Fibroblast of pulmonary artery (primary cell): ENCODE data around the gene MGAT4A.

ENCODE experiments used
- DNase-seq: peaks from one replicate; pipeline ENCODE4 v3.0.0-alpha.2; 2010; ENCODE audit warnings: low read depth
- H3K4me3 ChIP-seq: replicated peaks from 2 replicates; pipeline ENCODE4 v1.5.1; 2011; ENCODE audit warnings: low read depth, mild to moderate bottlenecking, control low read depth, low read length, moderate library complexity
- CTCF ChIP-seq: IDR thresholded peaks from 2 replicates; pipeline ENCODE4 v1.5.1; 2011; ENCODE audit warnings: mild to moderate bottlenecking, control low read depth, low read length, inconsistent platforms; ENCODE audit errors: missing control alignments

MGAT4A gene

DNA sequence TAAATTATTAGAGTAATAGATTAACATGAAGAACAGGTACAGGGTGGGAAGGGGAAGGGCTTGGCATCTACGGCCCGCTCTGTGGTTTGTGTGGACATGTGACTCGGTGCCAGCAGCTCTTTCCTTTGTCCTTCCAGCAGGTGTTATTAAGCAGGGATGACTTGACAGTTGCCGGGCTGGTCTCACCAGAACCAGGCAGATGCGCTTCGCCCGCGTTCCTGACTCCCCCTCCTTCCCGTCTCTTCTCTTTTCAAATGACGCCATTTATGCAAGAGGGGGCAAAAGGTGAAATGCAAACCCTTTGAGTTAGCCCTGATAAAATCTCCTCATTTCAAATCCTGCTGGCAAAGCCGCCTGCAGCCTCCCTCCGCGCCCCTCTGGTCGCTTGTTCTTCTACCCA lies 38.9 kb upstream of the MGAT4A start:
- TF ChIP-seq CTCF: no peak

GRCh38 chr2:98769114-98769476 lies 38.2 kb upstream of the MGAT4A start:
- DNase-seq: no peak
- no peak overlapping the region for H3K4me3 ChIP-seq

More for the DNA sequence above, 38.9 kb upstream of the MGAT4A start:
- H3K4me3 ChIP-seq: no peak overlapping the region
- no peak for DNase-seq

DNA sequence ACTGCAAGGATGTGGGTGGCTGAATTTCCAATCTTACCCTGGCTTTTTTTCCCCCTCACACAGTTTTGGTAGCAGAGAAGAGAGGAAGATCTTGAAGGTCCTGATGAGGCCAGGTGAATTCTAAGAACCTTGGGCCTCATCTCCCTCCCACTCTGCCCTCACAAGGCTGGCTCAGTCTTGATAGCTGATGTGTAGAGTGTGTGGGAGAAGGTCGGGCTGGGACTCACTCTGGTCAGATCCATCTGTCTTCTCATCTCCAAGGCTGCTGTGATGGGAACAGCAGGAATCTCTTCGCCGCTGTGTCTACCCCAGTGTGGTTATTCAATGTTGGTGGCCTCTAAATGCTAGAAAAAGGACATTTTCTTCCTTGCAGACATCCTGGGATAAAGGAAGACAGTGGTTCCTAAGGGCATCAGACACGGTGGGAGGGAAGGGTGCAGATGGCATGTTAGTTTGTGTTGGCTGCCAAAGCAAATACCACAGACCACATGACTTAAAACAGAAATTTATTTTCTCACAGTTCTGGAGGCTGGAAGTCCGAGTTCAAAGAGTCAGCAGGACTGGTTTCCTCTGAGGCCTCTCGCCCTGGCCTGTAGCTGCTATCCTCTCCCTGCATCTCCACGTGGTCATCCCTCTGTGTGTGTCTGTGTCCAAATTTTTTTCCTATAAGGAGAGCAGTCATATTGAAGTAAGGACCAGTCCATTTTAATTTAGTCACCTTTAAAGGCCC lies 37.6 kb upstream of the MGAT4A start:
- TF ChIP-seq CTCF: no peak
- H3K4me3 ChIP-seq: no peak overlapping the region
- DNase-seq: peak; percentile 28

More at GRCh38 chr2:98769114-98769476, 38.2 kb upstream of the MGAT4A start:
- TF ChIP-seq CTCF: no peak

DNA sequence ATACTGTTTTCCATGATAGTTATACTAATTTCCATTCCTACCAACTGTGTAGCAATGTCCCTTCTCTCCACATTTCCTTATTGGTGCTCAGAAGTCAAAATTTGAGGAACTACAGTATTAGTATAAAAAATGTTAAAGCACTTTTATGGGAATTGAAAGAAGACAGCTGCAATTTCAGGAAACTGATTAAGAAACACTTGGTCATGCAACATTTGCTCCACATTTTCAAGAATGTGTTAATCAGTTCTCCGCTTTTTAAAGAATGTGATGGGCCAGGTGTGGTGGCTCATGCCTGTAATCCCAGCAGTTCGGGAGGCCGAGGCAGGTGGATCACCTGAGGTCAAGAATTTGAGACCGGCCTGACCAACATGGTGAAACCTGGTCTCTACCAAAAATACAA lies 33.6 kb upstream of the MGAT4A start:
- DNase-seq: no peak
- no peak for TF ChIP-seq CTCF
- no peak overlapping the region for H3K4me3 ChIP-seq

DNA sequence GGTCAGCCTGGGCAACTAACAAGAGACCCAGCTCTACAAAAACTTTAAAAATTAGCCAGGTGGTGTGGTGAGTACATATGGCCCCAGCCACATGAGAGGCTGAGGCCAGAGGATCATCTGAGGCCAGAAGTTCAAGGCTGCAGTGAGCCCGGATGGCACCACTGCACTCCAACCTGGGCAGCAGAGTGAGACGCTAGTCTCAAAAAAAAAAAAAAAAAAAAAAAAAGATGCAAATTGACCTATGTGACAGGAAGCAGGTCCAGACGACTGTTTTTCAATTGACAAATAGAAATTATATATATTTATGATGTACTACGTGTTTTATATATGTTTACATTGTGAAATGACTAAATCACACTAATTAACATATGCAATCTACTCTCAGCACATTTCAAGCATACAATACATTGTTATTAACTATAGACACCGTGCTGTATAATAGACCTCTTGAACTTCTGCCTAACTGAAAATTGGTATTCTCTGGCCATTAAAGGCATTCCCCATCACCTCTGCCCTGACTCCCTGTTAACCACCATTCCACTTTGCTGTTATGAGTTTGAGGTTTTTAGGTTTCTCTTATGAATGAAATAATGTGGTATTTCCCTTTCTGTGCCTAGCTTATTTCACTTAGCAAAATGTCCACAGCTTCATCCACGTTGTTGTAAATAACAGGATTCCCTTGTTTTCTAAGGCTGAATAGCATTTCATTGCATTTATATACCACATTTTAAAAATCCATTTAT lies 32.4 kb upstream of the MGAT4A start:
- DNase-seq: no peak
- H3K4me3 ChIP-seq: no peak overlapping the region
- TF ChIP-seq CTCF: no peak

DNA sequence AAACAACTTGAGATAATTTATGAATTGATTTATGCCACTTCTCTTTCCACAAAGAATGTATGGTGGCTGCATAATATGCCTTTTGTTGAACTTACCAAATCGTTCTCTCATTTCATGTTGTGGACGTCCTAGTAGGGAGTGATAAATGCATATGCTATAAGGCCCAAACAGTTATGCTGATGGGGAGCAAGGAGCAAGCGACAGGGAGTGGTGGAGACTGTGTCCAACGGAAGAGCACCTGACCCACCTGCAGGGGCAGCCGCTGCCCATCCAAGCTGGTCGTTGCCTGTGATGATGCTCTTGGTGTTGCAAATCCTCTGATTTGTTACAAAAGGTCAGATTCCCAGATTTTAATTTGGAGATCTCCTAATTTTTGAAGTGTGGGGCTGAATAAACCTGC lies 31.0 kb upstream of the MGAT4A start:
- H3K4me3 ChIP-seq: no peak overlapping the region
- TF ChIP-seq CTCF: no peak
- no peak for DNase-seq
